K562 (cell line): ENCODE measurements around the gene WTIP.

Experiments used
- CAMTA2 ChIP-seq: fragments of 250-450 bp; sonication (Bioruptor Pico); conservative IDR thresholded peaks from 2 replicates; pipeline ENCODE4 v1.5.1; 2022
- EGR1 ChIP-seq: fragments of 450-650 bp; conservative IDR thresholded peaks from 2 replicates; pipeline ENCODE4 v1.6.1; 2017; ENCODE audit warnings: mild to moderate bottlenecking
- ESRRB ChIP-seq: fragments of 250-450 bp; sonication (Bioruptor Pico); IDR thresholded peaks from 2 replicates; pipeline ENCODE4 v1.5.0; 2020; ENCODE audit warnings: mild to moderate bottlenecking, moderate library complexity, borderline replicate concordance
- GTF2E2 ChIP-seq: fragments of 200-800 bp; sonication (Bioruptor generic); IDR thresholded peaks from 2 replicates; pipeline ENCODE4 v1.6.1; 2016; ENCODE audit warnings: missing genetic modification characterization, missing compliant biosample characterization
- KAT7 ChIP-seq: sonication (generic); formaldehyde crosslinking; IDR thresholded peaks from 2 replicates; pipeline ENCODE4 v1.8.0; 2022; ENCODE audit warnings: missing genetic modification reagents, mild to moderate bottlenecking, borderline replicate concordance
- KDM1A ChIP-seq, 2 experiments: fragments of 450-650 bp; IDR thresholded peaks; 2 replicates each; pipeline ENCODE4 v1.6.1; 2016; ENCODE audit warnings: mild to moderate bottlenecking in 2 of 2
- MAFK ChIP-seq: IDR thresholded peaks from 2 replicates; pipeline ENCODE4 v1.6.1; 2011; ENCODE audit warnings: low read length, improper control_type of control experiment
- MXI1 ChIP-seq: IDR thresholded peaks from 2 replicates; pipeline ENCODE4 v1.6.1; 2011; ENCODE audit warnings: low read depth, mild to moderate bottlenecking, improper control_type of control experiment, low read length
- NFIC ChIP-seq: fragments of 450-650 bp; IDR thresholded peaks from 2 replicates; pipeline ENCODE4 v1.6.1; 2017; ENCODE audit warnings: mild to moderate bottlenecking, inconsistent platforms
- ZNF212 ChIP-seq: fragments of 450-650 bp; formaldehyde crosslinking; IDR thresholded peaks from 2 replicates; pipeline ENCODE4 v1.4.0; 2020; ENCODE audit warnings: mild to moderate bottlenecking
- TF ChIP-seq, protein P1 (sequence below): sonication (generic); formaldehyde crosslinking; IDR thresholded peaks from 2 replicates; pipeline ENCODE4 v1.5.0; 2020; ENCODE audit warnings: missing genetic modification reagents
- TF ChIP-seq, protein P2 (sequence below), 3 experiments: IDR thresholded peaks in 2 of 3; conservative IDR thresholded peaks in 1 of 3; 2 replicates each; pipeline ENCODE4 v1.5.1; 2011 to 2012; ENCODE audit warnings: low read length in 3 of 3, mild to moderate bottlenecking in 3 of 3, control low read depth in 2 of 3, improper control_type of control experiment in 1 of 3, inconsistent platforms in 1 of 3, low read depth in 1 of 3, mixed read lengths in 1 of 3, moderate library complexity in 1 of 3; ENCODE audit not compliant: insufficient read depth in 2 of 3
- TF ChIP-seq, protein P3 (sequence below): fragments of 450-650 bp; IDR thresholded peaks from 2 replicates; pipeline ENCODE4 v1.6.1; 2016; ENCODE audit warnings: antibody characterized with exemption

DNA sequence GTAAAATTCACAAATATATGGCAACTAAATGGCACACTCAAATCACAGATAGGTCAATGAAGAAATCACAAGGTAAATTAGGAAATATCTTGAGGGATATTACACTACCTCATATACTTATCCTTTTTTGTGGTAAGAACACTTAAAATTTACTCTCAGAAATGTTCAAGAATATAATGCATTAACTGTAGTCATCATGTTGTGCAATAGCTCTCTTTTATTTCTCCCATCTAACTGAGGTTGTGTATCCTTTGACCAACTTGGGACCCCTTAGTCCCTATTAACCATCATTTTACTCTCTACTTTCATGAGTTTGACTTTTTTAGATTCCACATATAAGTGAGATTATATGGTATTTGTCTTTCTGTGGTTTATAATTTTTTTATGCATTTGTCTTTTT lies 52.6 kb downstream of the WTIP start:
- TF ChIP-seq GTF2E2 (tag) (no peak), MXI1 (no peak), KAT7 (no peak), ZNF212 (CRISPR knock-in tag) (no peak), MAFK (no peak), KDM1A (IDR thresholded peaks at IDR 0.05) (no peak), CAMTA2 (CRISPR knock-in tag) (no peak), EGR1 (no peak), NFIC (no peak), ESRRB (CRISPR knock-in tag) (no peak)
- TF ChIP-seq, protein P1, sequence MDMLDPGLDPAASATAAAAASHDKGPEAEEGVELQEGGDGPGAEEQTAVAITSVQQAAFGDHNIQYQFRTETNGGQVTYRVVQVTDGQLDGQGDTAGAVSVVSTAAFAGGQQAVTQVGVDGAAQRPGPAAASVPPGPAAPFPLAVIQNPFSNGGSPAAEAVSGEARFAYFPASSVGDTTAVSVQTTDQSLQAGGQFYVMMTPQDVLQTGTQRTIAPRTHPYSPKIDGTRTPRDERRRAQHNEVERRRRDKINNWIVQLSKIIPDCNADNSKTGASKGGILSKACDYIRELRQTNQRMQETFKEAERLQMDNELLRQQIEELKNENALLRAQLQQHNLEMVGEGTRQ (CRISPR knock-in tag), result no peak
- TF ChIP-seq, protein P2, sequence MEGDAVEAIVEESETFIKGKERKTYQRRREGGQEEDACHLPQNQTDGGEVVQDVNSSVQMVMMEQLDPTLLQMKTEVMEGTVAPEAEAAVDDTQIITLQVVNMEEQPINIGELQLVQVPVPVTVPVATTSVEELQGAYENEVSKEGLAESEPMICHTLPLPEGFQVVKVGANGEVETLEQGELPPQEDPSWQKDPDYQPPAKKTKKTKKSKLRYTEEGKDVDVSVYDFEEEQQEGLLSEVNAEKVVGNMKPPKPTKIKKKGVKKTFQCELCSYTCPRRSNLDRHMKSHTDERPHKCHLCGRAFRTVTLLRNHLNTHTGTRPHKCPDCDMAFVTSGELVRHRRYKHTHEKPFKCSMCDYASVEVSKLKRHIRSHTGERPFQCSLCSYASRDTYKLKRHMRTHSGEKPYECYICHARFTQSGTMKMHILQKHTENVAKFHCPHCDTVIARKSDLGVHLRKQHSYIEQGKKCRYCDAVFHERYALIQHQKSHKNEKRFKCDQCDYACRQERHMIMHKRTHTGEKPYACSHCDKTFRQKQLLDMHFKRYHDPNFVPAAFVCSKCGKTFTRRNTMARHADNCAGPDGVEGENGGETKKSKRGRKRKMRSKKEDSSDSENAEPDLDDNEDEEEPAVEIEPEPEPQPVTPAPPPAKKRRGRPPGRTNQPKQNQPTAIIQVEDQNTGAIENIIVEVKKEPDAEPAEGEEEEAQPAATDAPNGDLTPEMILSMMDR (IDR thresholded peaks at IDR 0.05 in 2 of 3, conservative IDR thresholded peaks at IDR 0.05 in 1 of 3; ENCODE audit: insufficient read depth in 2 of 3, low read depth in 1 of 3, low read length in 3 of 3), result no peak
- TF ChIP-seq, protein P3, sequence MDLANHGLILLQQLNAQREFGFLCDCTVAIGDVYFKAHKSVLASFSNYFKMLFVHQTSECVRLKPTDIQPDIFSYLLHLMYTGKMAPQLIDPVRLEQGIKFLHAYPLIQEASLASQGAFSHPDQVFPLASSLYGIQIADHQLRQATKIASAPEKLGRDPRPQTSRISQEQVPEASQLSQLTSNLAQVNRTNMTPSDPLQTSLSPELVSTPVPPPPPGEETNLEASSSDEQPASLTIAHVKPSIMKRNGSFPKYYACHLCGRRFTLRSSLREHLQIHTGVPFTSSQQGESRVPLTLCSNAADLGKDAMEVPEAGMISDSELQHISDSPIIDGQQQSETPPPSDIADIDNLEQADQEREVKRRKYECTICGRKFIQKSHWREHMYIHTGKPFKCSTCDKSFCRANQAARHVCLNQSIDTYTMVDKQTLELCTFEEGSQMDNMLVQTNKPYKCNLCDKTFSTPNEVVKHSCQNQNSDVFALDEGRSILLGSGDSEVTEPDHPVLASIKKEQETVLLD, result no peak
